Stimulated activated CD4-positive, alpha-beta T cell treated with anti-CD3 and anti-CD28 coated beads, TNF-alpha, amount 100 ng/mL, for 4 hours (primary cell): ENCODE measurements around the gene ARHGAP26.
"Not testable (repeated sequence)": the region's sequence is repeated elsewhere in the genome, so short reads cannot be mapped to it uniquely, and the experiment has no call there.

ENCODE experiments used
- DNase-seq, 3 experiments: peaks; one replicate each; pipeline ENCODE4 v3.0.0-alpha.2; 2020; ENCODE audit warnings: low read depth in 3 of 3

Gene ARHGAP26

DNA sequence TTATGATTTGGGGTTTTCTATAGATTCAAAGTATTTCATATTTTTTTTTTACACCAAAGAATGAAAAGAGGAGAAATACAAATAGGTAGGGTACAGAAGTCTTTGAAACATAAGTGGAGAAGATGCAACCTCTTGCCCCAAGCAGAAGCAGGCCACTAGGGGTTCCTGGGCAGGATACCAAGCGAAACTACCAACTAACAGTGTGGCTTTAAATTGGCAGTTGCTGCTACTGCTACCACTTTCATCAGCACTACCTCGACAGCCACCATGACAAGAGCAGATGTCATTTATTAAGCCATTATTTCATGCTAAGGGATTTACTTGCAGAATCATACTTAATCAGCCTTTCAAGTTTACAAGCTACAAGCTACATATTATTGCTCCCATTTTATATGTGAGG is 345.2 kb downstream of the ARHGAP26 start:
- no peak for DNase-seq

DNA sequence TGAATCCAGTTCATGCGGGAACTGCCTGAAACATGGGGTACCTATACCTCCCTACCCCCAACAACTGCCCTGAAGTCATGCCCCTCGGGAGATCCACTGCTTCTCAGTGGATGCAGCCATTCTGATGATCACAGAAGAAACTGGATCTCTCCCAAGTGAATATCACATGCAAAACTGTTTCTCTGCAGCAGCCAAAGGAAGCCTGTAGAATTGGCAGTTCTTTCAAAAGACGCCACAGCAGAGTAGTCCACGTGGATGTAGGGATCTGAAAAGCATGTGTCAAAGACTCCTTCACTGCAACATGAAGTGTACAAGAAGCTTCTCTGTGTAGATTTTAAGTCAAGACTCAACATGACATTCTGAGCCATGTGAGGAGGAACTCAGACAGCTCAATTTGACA is 346.6 kb downstream of the ARHGAP26 start:
- no peak for DNase-seq

DNA sequence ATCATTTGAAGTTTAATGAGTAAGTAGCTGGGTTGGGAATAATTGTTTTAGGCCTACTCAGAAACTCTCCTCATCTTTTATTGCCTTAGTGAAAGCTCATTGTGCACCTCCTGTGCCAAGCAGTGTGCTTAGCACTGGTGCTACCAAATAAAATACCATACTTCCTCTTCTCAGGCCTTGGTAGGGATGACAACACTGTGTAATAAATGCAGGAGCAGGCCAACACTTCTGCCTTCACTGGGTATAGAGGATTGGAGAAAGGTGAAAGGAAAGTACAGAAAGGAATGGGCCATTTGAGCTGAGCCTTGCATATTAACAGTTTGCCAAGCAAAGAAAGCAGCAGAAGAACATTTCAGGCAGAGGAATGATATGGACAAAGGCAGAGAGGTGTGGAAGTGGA is 347.6 kb downstream of the ARHGAP26 start:
- DNase-seq, result no peak

DNA sequence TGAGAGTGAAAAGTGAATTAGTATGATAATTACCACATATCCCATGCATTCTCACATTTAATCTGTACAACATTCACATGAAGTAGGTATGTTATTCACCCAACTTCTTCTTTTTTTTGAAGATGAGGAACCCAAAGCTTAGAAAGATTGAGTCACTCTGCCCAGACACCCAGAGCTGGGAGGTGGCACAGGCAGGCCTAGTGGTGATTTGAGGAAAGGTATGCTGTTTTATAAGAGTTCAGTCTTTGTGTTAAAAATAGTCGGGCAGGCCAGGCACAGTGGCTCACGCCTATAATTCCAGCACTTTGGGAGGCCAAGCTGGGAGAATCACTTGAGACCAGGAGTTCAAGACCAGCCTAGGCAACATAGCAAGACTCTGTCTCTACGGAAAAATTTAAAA is 348.0 kb downstream of the ARHGAP26 start:
- DNase-seq, result no peak

DNA sequence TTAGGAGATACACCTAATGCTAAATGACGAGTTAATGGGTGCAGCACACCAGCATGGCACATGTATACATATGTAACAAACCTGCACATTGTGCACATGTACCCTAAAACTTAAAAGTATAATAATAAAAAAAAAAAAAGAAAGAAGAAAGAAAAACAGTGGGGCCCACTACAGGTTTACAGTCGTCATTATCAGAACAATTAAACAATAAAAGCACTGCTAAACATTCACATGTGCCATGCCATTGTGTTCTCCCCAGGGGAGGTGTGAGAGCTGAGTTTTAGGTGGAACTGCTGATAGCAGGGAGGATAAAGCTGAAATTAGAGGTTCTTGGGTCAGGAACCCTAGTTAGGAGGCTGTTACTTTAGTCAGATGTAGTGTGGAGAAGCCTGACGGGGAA is 348.6 kb downstream of the ARHGAP26 start:
- DNase-seq, result not testable (repeated sequence)

DNA sequence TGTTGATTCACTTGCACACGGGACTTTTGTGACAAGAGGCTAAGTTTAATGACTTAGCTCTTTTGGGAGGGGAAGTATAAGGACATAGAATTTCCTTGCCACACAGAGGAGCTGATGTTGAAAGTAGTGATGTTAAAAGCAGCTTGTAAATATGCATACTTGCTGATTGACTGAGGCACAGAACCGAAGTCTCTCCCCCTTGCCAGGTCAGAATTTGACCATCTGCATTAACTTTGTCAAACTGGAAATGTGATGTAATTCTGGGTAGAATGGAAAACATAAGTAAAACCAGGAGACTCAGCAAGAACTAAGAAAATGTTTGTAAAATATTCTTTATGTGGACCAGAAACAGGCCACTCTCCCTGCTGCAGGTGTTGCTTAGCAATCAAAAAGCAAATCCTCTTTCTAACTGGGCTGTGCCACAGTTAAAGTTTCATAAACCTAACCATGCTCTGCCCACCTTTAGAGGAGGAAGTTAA is 349.2 kb downstream of the ARHGAP26 start:
- no peak for DNase-seq

DNA sequence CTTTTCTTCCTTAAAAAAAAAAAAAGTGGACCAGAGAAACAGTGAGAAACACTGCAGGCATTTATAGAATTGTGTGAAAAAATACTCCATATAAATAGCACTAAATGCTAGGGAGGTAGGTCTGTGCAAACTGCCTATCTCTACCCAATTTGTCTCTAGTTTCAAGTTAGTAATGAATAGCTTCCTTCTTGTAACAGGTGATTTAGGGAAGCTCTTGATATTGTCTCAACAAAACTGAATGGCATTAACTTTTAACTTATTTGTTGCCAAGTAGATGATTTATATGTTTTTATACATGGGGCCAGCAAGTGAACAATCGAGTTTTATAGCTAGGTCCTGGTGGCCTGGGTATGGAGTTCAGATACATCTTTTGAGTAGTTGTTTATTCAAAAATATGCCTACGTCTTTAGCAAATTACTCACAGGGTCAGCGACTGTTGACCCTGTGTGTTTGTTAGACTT is 349.7 kb downstream of the ARHGAP26 start:
- no peak for DNase-seq

DNA sequence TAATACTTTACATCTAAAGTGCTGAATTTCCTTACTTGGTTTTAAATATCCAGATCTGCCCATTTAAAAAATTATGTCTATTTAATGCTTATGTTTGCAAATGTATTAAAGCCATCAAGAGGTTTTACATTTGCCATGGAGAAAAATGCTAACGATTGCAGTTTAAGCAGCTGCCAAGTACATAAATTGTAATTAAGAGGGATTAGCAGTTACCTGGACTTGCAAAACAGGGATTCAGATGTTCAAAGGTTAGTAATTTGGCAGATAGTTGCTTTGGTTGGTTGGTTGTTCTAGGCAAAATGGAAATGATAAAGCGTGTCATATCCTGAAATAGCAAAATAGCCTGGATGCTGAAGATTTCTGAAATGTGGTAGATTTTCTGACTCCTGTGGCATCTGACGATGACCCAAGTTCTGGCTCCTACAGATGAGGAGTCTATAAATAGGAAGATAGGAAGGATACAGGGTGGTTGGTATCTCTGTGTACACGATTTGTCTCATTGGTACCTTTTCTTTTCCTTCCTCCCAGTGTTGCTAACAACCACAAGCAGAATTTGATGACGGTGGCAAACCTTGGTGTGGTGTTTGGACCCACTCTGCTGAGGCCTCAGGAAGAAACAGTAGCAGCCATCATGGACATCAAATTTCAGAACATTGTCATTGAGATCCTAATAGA is 350.4 kb downstream of the ARHGAP26 start:
- no peak for DNase-seq

DNA sequence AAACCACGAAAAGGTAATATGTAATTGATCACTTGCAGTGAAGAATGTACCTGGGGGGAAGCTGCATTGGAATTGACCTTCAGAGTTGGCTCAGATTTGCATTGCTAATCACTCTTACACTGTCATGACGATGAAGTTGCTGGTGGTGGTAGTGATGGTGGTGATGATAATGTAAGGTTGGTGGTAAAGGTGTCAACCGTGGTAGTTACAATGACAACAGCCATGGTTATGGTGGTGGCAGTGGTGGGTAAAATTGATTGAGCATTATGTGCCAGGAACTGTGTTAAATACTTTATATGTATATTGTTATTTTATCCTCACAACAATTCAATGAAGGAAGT is 350.9 kb downstream of the ARHGAP26 start:
- no peak for DNase-seq

DNA sequence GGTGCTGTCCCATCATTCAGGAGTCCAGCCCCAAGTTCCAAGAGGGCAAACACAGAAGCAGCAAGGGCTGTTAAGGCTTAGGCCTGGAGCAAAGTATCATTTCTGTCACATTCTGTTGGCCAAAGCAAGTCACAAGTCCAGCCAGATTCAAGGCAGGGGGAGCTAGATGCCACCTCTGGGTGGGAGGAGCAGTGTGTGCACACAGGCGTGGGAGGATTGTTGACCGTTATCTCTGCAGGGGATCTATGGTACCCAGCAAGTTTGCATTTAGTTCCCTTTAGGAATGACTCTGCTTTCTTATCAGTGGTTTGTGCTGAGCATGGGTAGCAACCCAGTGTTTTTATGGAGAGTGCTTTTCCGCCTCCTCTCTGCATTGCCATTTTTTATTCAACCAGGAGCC is 354.4 kb downstream of the ARHGAP26 start:
- no peak for DNase-seq

DNA sequence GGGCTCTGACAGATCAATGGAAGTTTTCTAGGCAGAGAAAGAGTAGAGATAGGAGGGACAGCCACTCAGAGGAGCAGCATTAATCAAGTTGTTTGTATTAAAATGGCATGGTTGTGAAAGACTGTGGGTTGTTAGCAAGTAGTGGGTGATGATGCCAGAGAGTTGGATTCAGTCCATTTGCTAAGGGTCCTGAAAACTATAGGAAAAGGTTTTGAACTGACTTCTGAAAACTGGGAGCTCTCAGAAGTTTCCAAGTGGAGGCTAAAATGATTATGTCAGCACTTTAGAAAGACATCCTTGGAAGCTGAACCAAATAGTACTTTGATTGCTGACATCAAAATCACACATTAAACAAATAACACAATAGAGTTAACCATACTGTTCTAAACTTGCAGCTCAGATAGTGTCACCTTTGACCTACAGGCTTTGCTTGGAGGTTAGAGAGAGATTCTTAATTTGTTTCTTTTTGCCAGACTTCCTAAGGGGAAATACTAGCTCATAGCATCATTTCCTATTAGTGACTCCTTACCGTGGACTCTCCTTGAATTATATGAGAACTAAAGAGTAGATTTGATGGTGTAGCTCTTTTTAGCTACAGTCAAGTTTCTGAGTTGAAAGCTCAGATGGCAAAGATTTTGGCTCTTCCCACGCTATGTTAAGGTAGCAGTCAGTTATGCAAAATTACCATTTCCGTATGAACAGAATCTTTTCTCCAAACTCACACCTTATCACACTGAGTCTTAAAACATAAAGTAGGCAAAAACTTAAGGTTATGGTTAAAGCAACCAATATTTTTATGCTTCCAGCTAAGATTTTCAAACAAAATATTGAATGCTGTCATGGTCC is 356.2 kb downstream of the ARHGAP26 start:
- DNase-seq, result no peak

DNA sequence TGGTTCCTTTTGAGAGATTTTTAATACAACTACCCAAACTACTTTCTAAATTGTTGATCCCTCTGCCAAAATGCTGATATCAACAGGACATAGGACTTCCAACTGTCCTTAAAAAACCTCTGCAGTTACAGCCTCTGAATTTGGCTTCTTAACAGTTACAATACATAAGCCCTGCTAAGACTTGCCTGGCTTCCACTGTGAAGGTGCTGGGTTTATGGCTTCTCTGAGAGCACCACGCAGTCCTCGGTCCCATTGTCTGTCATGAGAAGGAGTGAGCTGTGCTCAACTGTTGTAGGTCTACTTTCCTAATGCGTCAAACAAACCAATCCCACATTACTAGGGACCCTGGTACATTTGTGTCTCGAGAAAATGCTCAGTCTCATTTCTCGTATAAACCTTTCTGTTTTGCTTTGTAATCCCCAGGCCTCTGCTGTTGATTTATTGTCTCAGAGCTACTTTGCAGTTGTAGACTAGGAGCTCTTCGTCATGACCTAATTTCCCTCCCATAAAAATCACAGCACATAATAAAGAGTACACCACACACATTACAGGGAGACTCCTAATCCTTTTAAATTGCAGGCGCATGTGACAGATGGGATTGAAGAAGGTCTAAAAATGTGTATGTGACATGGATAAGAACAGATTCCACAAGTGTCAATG is 358.4 kb downstream of the ARHGAP26 start:
- no peak for DNase-seq

DNA sequence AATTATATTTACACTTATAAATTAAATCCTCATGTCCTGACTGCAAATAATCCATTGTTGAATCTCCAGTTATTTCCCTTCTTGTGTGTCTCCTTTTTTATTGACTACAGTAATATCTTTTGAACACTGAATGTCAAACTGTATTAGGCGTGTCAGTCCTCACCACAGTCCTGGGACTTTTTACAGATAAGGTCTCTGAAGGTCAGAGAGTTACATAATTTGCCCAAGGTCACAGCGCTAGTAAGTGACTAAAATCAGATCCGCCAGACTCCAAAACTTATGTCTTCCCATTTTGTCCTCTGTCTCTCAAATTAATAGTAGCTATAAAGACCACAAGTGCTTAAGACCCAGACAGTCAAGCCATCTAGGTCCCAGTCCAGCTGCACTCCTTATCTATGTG is 359.0 kb downstream of the ARHGAP26 start:
- DNase-seq, result no peak

DNA sequence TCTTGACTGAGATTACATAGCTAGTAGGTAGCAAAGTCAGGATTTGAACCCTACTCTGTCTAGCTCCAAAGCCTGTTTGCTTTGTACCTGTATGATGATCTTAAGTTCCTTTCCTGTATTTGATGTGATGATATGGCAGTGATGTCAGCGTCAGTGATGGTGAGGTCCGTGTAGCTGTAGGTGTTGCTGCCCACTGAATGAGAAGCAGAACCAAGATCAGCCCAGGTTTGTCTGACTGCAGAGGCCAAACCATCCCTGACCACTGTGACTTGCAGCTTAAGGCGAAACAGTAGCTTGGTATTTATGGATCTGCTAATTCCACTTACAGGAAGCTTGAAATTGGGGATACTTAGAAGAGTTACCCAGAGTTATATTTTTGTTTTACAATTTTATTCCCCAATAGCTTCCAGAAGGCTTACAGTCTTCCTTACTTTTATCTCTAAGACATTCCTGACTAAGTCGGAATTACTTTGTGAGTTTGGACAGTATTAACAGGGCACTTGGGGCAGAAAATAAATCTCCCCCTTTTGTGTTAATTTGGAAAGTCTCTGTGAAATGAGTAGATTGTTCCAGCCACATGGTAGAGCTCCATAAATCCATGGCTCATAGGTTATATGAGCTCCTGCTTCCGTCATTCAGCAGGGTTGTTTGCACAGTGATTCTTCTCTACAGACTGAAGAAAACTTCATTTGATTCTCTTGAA is 359.9 kb downstream of the ARHGAP26 start:
- no peak for DNase-seq

DNA sequence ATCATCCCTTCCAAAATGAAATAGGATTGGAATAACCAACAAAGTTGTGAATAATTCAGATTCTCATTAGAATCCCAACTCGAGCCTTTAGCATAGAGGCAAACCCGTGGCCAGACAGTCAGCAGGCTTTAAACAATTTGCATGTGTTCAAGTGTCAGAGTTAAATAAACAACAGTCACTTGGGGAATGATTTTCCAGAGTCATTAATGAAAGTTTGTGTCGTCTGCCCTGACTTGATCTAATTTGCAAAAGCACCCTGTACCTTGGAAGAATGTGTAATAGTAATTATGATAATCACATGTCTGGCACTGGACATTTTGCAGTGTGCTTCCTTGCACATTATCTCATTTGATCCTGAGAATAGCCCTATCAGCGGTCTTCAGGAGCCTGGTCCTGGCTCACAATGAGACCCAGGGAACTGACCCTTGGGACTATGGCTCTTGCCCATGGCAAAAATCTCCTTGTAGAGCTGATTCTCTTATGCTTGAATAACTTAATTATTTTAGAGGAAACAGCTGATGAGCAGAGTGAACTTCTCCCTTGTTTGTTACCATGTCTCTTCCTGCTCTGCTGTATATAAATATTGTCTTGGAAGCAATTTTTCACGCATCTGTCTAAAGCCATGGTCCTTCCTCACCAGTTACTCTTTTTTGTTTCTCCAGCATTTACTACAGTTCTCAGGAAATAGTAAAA is 360.6 kb downstream of the ARHGAP26 start:
- no peak for DNase-seq

DNA sequence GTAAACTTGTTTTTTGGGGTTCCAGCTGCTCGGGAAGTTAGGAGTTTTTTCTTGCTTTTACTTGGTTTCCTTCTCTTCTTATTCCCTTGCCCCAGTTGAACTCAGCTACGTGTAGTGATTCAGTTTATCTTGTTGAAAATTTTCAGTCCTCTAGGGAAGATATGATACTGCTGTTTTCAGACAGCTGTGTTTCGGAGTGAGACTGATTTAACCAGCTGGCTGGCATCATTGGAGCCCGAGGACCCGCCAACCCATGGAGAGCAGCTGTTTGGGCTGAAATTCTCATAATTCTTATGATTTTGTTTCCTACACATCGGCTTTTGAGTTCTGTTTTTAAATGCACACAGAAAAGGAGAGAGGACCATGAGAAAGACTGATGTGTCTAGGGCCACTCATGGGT is 361.8 kb downstream of the ARHGAP26 start:
- DNase-seq, result no peak

DNA sequence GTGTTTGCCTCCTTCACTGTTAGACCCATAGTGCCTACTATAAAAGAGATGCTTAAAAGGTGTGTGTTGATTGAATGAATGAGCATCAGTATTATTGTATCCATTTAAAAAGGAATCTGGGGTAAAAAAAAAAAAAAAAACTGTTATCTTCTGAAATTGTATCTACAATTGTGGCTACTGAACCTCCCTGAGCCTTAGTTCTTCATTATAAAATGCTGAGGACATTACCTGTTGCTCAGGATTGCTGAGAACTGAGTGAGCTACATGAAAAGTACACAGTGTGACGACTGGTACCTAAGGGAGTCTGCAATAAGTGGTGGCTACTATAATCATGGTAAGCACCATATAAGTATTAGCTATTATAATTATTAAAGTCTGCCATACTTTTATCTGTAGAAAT is 362.6 kb downstream of the ARHGAP26 start:
- DNase-seq, result no peak

DNA sequence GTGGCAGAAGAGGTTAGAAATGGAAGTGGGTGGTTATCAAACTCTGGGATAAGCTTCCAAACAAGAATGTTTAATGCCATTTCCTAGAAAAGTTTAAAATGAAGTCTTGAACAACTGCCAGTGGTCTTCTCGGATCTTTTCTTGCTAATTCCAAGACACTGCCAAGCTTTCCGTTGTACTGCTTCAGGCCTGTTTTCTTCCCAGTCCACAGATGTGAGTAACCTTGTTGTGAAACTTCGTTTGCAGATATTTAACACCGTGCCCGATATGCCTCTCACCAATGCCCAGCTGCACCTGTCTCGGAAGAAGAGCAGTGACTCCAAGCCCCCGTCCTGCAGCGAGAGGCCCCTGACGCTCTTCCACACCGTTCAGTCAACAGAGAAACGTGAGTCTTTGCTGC is 363.5 kb downstream of the ARHGAP26 start:
- DNase-seq, result no peak

DNA sequence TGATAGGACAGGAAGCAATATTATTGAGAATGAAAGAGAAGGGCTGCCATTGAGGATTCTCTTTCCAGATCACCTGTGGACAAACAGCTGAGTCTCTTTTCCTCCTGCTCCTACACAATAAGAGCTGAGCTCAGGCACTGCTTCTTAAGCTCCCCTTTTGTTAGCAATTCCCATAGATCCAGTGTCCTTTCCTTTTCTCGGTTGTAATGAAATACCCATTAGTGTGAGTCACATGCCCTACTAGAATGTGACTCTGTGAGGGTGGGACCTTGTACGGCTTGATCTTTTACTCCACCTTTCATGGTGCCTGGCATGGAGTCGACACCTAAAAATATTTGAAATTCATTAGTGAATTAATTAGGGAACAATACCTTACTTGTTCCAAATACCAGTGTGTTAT is 364.1 kb downstream of the ARHGAP26 start:
- no peak for DNase-seq

DNA sequence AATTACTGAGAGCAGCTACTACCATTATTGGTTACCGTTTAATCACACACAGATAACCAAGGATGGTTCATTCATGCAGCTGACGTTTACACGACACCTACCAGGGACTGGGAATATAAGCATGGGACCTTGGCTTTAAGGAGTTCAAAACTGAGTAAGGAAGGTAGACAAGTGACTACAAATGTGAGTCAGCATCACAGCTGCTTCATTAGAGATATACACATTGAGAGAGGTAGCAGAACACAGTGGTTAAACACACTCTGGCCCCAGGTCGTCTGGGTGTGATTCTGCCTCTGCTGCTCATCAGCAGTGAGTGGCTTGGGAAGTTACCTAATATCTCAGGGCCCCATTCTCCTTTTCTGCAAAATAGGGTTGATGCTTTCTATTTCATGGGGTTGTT is 364.7 kb downstream of the ARHGAP26 start:
- DNase-seq, result no peak

DNA sequence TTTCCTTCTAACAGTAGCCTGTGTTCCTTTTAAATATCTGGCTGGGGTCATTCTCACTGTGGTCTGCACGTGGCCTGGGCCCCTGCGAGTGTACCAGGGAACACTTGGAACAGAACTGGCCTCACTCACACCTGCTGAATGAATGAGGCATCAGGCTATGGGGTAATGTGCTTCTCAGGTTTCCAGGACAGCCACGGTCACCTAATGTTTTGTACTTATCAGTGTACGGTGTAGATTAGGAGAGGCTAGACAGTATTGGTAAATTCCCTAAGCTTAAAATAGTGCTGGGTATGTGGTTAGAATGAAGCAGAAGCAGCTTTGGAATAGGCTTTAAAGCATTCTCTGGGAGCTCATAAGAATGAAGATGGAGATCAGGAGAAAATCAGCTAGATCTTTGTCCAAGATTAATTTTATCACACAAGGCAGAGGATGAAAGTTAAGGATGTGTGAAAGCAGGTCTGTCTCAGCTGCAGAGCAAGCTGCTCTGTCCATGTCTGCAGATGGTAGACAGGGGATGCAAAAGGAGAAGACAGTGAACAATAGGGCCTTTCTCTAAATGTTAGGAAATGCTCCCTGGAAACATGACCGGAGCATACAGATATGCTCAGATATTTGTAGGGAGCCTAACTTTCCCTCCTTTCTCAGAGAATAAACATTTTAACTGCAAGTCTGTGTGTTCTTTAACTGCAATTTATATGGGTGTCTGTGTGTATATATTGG is 365.8 kb downstream of the ARHGAP26 start:
- no peak for DNase-seq
